Measurements from ENCODE around the gene FSD2.

DNA sequence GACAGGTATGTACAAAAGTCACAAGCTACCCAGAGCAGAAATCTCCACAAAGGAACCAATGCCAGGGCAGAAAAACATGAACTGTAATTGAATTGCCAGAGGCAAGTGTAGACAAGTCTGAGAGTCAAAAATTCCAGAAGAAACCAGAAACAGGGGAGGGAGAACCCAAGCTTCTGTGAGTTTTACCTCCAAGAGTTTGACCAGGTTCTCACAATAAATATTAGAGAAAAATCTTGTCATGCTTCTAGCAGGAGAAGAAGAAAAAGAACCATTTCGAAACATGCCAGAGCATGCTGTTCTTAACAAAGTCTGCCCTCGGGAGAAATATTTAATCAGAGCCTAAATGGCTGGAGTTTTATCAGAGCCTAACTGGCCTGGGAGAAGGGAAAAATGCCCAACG is 63.7 kb downstream of the FSD2 start:
- TF ChIP-seq POLR2A (IDR thresholded peaks at IDR 0.05) (no peak), POLR2AphosphoS5 (IDR thresholded peaks at IDR 0.05; ENCODE audit: insufficient read depth in 1 of 2, low read depth in 1 of 2) (no peak)
- TF ChIP-seq, protein P1, sequence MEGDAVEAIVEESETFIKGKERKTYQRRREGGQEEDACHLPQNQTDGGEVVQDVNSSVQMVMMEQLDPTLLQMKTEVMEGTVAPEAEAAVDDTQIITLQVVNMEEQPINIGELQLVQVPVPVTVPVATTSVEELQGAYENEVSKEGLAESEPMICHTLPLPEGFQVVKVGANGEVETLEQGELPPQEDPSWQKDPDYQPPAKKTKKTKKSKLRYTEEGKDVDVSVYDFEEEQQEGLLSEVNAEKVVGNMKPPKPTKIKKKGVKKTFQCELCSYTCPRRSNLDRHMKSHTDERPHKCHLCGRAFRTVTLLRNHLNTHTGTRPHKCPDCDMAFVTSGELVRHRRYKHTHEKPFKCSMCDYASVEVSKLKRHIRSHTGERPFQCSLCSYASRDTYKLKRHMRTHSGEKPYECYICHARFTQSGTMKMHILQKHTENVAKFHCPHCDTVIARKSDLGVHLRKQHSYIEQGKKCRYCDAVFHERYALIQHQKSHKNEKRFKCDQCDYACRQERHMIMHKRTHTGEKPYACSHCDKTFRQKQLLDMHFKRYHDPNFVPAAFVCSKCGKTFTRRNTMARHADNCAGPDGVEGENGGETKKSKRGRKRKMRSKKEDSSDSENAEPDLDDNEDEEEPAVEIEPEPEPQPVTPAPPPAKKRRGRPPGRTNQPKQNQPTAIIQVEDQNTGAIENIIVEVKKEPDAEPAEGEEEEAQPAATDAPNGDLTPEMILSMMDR (IDR thresholded peaks at IDR 0.05), result no peak

Data from vagina (tissue), 2 donors.